ENCODE measurements around the gene ZNF564. TPM values are rescaled to one million over a fixed set of nuclear protein-coding genes. Genes with fewer than 3 reads are reported as not detected.

The ZNF564 gene
- total RNA-seq, result 10 to 100 TPM; 17.6 to 17.9 TPM

DNA sequence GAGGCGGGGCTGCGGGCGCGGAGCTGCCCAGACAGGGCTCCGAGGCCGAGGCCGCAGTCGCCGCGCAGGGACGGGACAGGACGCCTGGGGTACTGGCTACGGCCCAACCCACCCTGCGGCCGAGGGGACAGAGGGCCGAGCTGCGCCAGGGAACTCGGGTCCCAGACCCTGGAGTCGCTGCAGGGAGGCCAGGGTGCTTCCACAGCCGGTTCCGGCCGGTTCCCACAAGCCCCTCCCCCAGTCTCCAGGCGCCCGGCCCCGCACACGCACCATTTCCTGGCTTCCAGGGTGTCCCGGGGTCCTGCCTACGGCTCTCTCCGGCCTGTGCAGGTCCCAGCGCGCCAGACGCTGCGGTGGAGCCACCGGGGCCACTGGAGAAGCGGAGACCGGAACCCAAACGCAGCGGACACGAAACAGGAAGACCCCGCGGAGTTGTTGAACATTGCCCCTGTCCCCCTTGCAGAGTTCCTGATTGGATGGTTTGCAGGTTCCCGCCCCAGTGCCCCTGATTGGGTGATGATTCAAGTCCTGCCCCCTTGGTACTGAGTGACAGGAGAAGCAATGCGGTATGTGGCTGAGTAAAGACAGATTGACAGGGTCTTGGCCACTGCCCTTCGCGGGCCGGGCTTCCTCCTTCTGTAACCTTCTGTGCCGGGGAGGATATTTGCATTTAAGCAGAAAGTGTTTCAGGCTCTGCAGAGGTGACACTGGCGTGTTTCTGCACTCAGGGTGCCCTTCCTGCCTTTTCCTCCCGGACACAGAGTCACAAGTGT is at the start of gene ZNF564:
TSS of gene ZNF564 (minus strand) at position 423 of the 773 bp plus-strand sequence. CDS start at position 273, 150 bp downstream.
- Histone ChIP-seq H3K9me3 (no peaks in the 10 kb centered on the region), H3K4me1 (replicated peaks) (peaks cover 6% of the 10 kb centered on the region), H3K27me3 (replicated peaks; ENCODE audit: insufficient read depth) (no peaks in the 10 kb centered on the region), H3K4me3 (peak within 1 kb of the TSS; percentile 65 to 75), H3K27ac (peak within 1 kb of the TSS; percentile 93 to 96), H3K36me3 (no peaks in the 10 kb centered on the region)
- intact Hi-C loops (cut with DNase I), result no loop called here
- DNase-seq (ENCODE audit: low spot score), result peak; percentile 98
- WGBS, result 0% methylated on average over 46 of the region's 49 CpGs
- TF ChIP-seq POLR2AphosphoS5 (IDR thresholded peaks at IDR 0.05) (peak; percentile 94), POLR2A (IDR thresholded peaks at IDR 0.05) (peak; percentile 88)
- TF ChIP-seq, protein P1, sequence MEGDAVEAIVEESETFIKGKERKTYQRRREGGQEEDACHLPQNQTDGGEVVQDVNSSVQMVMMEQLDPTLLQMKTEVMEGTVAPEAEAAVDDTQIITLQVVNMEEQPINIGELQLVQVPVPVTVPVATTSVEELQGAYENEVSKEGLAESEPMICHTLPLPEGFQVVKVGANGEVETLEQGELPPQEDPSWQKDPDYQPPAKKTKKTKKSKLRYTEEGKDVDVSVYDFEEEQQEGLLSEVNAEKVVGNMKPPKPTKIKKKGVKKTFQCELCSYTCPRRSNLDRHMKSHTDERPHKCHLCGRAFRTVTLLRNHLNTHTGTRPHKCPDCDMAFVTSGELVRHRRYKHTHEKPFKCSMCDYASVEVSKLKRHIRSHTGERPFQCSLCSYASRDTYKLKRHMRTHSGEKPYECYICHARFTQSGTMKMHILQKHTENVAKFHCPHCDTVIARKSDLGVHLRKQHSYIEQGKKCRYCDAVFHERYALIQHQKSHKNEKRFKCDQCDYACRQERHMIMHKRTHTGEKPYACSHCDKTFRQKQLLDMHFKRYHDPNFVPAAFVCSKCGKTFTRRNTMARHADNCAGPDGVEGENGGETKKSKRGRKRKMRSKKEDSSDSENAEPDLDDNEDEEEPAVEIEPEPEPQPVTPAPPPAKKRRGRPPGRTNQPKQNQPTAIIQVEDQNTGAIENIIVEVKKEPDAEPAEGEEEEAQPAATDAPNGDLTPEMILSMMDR (IDR thresholded peaks at IDR 0.05), result no peak

GRCh38 chr19:12597594-12597993 is 46.3 kb upstream of the ZNF564 start:
- Histone ChIP-seq H3K4me1 (replicated peaks) (no peaks in the 10 kb centered on the region), H3K4me3 (no peak overlapping the region), H3K27ac (no peak overlapping the region), H3K36me3 (no peaks in the 10 kb centered on the region), H3K9me3 (no peaks in the 10 kb centered on the region), H3K27me3 (replicated peaks; ENCODE audit: insufficient read depth) (no peaks in the 10 kb centered on the region)
- 85% methylated on average over 11 of the region's 11 CpGs for WGBS
- TF ChIP-seq, protein P1 (IDR thresholded peaks at IDR 0.05), result no peak
- TF ChIP-seq POLR2AphosphoS5 (IDR thresholded peaks at IDR 0.05), result no peak
- no peak for TF ChIP-seq POLR2A (IDR thresholded peaks at IDR 0.05)
- intact Hi-C loops (cut with DNase I), result no loop called here
- DNase-seq (ENCODE audit: low spot score), result no peak

DNA sequence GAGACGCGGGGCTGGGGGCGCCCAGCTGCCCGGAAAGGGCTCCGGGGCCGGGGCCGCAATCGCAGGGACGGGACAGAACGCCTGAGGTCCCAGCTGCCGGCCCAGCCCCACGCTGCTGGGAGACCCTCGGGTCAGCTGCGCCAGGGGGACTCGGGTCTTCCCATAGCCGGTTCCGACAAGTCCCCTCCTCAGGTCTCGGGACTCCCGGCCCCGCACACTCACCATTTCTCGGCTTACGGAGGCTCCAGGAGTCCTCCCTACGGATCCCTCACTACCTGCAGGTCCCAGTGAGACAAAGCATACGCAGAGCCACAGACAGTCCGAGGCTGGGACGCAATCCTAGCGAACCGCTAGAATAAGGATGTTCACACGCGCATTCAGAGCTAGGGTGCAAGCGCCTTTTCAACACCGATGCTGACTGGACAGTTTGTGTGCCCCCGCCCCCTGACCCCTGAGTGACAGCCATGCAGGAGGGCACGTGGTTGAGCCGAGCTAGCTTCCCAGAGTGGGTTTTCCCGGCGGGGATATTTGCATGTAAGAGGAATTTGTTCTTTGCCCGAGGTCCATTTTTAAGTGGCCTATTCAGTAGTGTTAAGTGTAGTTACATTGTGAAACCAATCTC is 45.8 kb upstream of the ZNF564 start:
- intact Hi-C loops (cut with DNase I), result no loop called here
- TF ChIP-seq POLR2AphosphoS5 (IDR thresholded peaks at IDR 0.05) (no peak), POLR2A (IDR thresholded peaks at IDR 0.05) (no peak)
- TF ChIP-seq, protein P1 (IDR thresholded peaks at IDR 0.05), result no peak
- H3K4me3 ChIP-seq, result no peak overlapping the region
- H3K36me3 ChIP-seq, result no peaks in the 10 kb centered on the region
- no peaks in the 10 kb centered on the region for H3K4me1 ChIP-seq (replicated peaks)
- no peaks in the 10 kb centered on the region for H3K9me3 ChIP-seq
- DNase-seq (ENCODE audit: low spot score), result no peak
- no peak overlapping the region for H3K27ac ChIP-seq
- WGBS, result 72% methylated on average over 38 of the region's 38 CpGs
- H3K27me3 ChIP-seq (replicated peaks; ENCODE audit: insufficient read depth), result no peaks in the 10 kb centered on the region

GRCh38 chr19:12596485-12596884 is 45.2 kb upstream of the ZNF564 start:
- no peak overlapping the region for H3K4me3 ChIP-seq
- 92% methylated on average over 11 of the region's 11 CpGs for WGBS
- no peak overlapping the region for H3K27ac ChIP-seq
- H3K4me1 ChIP-seq (replicated peaks), result no peaks in the 10 kb centered on the region
- intact Hi-C loops (cut with DNase I), result no loop called here
- H3K9me3 ChIP-seq, result no peaks in the 10 kb centered on the region
- TF ChIP-seq, protein P1 (IDR thresholded peaks at IDR 0.05), result no peak
- no peak for TF ChIP-seq POLR2A (IDR thresholded peaks at IDR 0.05)
- no peak for TF ChIP-seq POLR2AphosphoS5 (IDR thresholded peaks at IDR 0.05)
- DNase-seq (ENCODE audit: low spot score), result no peak
- H3K27me3 ChIP-seq (replicated peaks; ENCODE audit: insufficient read depth), result no peaks in the 10 kb centered on the region
- no peaks in the 10 kb centered on the region for H3K36me3 ChIP-seq
